Tongue (tissue), 2 donors: ENCODE data around the gene GPN1. TPM values are rescaled to one million over a fixed set of nuclear protein-coding genes. Genes with fewer than 3 reads are reported as not detected.
"Not testable (repeated sequence)": the region's sequence is repeated elsewhere in the genome, so short reads cannot be mapped to it uniquely, and the experiment has no call there.

Experiments used
- DNase-seq: peaks from one replicate; pipeline ENCODE4 v3.0.0-alpha.2; 2015
- total RNA-seq: library from RNA; depleted of rRNA; stranded (reverse); fragments of >200 nt; gene quantifications from one replicate; pipeline ENCODE4 v1.2.3, GENCODE V29; 2014

GPN1 gene
- 24.3 TPM for total RNA-seq

GRCh38 chr2:27628767-27629709, at the start of gene GPN1, which contains the start of gene CCDC121:
Gene GPN1 (plus strand): TSS chr2:27629050. CDS start chr2:27629059, 9 bp downstream.
Gene CCDC121 (minus strand): TSS chr2:27629012. CDS start chr2:27627799, 1,213 bp downstream.
- peak; percentile 92 for DNase-seq

GRCh38 chr2:27581417-27582128, 47.3 kb upstream of the GPN1 start:
- no peak for DNase-seq

DNA sequence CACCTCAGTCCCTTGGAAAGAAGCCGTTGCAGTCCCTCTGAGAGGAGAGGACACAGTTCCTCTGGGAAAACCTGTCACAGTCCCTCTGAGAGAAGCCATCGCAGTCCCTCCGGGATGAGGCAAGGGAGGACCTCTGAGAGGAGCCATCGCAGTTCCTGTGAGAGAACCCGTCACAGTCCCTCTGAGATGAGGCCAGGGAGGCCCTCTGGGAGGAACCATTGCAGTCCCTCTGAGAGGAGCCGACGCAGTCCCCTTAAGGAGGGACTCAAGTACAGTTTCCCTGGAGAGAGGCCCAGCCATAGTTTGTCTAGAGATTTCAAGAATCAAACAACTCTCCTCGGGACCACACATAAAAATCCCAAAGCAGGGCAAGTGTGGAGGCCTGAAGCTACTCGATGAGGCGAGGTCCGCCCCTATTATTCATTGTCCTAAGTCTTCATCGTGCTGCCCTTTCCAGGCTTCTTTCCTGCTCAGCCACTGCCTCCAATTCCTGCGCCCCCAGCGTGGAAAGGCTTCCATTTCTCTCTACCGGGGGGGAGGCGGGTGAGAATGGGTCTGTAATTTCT, 46.6 kb upstream of the GPN1 start:
- peak; percentile 1 for DNase-seq

DNA sequence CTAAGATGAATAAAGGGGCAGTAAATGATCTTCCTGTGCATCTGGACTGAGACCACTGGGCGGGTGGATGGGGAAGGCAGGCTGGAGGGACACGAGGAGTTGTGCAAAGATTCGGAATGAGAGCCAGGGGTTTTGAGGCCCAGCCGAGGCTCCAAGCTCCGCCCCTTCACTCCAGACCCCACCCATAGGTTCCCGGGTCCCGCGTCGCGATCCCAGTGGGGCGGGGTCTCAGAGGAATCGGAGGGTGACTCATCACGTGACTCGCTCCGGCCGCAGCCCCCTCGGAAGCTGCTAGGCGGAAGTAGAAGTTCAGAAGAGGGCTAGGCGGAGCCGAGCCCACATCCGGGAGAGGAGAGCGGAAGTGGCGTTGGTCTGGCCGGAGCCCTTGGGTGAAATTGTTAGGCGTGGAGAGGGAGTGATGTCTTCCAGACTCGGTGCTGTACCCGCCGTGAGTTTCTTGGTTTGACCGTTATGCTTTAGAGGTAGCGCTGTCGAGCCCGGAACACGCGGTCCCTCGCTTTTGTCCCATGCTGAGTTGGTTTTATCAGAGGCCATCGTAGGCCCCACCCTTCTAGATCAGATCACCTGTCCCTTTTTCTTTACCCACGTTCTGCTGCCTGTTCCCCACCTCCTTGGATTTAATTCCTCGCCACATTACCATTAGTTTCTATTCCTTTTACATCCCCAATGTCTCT, 46.0 kb upstream of the GPN1 start, which contains the start of gene ZNF512:
Gene ZNF512 (plus strand): TSS at position 348 of the 695 bp plus-strand sequence. CDS start 71 bp downstream, at position 419.
- DNase-seq = peak; percentile 95

- peak; percentile 18 for DNase-seq
Observed at GRCh38 chr2:27583390-27583915, 45.4 kb upstream of the GPN1 start.

- no peak for DNase-seq
Observed at GRCh38 chr2:27584597-27584996, 44.3 kb upstream of the GPN1 start.

DNA sequence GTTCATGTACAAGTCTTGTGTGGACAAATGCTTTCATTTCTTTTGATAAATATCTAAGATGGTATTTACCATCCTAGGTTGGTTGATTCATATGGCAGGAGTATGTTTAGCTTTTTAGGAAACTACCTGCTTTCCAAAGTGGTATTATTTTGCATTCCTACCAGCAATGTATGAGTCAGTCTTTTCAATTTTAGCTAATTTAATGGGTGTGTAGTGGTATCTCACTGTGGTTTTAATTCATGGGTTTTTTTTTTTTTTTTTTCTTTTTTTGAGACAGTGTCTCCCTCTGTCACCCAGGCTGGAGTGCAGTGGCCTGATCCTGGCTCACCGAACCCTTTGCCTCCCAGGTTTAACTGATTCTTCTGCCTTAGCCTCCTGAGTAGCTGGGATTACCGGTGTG, 41.8 kb upstream of the GPN1 start:
- DNase-seq = no peak

DNA sequence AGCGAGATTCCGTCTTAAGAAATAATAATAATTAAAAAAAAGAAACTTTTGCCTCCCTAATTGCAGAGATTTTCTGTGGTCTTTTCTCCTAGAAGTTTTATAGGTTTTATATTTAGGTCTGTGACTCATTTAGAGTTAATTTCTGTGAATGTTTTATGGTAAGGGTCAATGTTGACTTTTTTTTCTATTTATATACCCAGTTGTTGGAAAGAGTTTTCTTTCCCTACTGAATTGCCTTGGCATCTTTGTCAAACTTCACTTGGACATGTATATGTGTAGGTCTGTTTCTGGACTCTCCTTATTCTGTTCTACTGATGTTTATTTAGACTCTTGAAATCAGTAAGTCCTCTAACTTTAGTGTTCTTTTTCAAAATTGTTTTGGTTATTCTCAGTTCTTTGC, 40.5 kb upstream of the GPN1 start:
- no peak for DNase-seq

GRCh38 chr2:27591745-27592144, 37.1 kb upstream of the GPN1 start:
- no peak for DNase-seq

DNA sequence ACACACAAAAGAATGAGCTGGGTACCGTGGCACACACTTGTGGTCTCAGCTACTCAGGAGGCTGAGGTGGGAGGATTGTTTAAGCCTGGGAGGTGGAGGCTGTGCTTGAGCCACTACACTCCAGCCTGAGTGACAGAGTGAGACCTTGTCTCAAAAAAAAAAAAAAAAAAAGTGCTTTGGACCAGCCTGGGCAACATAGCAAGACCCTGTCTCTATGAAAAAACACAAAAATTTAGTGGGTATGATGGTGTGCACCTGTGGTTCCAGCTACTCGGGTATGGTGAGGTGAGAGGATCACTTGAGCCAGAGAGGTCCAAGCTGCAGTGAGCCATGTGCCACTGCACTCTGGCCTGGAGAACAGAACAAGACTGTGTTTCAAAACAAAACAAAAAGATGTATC, 35.6 kb upstream of the GPN1 start:
- no peak for DNase-seq

GRCh38 chr2:27594020-27594703, 34.7 kb upstream of the GPN1 start:
- DNase-seq = not testable (repeated sequence)

DNA sequence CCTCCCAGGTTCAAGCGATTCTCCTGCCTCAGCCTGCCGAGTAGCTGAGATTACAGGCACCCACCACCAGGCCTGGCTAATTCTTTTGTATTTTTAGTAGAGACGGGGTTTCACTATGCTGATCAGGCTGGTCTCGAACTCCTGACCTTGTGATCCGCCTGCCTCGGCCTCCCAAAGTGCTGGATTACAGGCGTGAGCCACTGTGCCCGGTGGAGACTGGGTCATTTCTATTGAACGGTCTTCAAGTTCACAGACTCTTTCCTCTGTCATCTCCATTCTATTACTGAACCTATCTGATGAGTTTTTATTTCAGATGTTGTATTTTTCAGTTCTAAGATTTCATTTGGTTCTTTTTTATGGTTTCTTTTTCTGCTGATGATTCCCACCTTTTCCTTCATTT, 33.4 kb upstream of the GPN1 start:
- not testable (repeated sequence) for DNase-seq

DNA sequence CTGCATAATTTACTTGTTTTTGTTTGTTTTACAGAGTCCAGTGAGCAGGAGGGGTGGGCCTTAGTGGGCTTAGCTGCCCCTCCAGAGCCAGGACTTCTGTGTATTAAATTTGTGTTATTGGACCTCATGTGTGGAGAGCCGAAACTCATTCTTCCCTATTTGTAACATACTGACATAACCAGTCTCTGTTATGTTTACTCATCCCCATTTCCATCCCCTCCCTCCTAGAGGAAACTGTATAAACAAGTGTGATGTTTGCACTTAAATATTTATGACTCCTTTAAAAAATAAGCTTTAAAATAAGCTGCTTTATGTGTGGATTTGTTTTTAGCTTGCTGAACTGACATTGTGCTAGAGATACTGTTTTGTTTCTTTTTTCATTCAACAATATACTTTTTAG, 32.2 kb upstream of the GPN1 start:
- no peak for DNase-seq

DNA sequence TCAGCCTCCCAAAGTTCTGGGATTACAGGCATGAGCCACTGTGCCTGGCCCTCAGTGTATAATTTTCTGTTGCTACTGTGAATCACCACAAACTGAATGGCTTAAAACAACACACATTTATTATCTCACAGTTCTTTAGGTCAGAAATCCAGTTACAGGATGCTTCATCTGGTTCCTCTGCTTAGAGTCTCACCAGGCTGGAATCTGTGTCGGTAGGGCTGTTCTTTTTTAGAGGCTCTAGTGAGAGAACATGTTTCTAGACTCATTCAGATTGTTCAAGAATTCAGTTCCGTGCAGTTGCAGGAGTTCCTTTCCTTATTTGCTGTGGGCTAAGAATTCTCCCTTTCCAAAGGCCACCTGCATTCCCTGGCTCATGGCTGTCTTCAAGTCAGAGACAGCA, 22.2 kb upstream of the GPN1 start:
- DNase-seq = no peak

GRCh38 chr2:27613985-27614384, 14.9 kb upstream of the GPN1 start:
- DNase-seq = no peak

- no peak for DNase-seq
Observed at GRCh38 chr2:27615316-27615715, 13.5 kb upstream of the GPN1 start.

DNA sequence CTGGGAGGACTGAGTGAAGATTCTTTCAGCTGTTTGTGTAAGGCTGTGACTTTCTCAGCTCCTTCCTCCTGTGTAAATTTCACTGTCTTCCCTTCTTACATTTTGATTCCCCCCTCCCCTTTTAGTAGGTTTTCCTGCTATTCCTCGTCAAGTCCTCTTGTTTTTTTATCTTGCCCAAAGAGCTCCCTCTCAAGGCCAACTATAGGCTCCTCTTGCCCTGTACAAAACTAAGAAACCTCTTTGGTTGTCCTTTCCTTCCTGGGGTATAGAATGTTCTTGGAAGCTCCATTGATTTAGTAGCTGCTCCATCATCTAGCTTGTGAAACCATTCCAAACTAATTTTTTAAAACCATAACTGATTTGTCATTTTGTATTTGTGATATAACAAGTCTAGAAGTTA, 7.3 kb upstream of the GPN1 start:
- DNase-seq = no peak

- DNase-seq = no peak
Observed at GRCh38 chr2:27622921-27623384, 5.9 kb upstream of the GPN1 start.

- DNase-seq = no peak
Observed at GRCh38 chr2:27624943-27625342, 3.9 kb upstream of the GPN1 start.

- not testable (repeated sequence) for DNase-seq
Observed at GRCh38 chr2:27626323-27626722, 2.5 kb upstream of the GPN1 start.

DNA sequence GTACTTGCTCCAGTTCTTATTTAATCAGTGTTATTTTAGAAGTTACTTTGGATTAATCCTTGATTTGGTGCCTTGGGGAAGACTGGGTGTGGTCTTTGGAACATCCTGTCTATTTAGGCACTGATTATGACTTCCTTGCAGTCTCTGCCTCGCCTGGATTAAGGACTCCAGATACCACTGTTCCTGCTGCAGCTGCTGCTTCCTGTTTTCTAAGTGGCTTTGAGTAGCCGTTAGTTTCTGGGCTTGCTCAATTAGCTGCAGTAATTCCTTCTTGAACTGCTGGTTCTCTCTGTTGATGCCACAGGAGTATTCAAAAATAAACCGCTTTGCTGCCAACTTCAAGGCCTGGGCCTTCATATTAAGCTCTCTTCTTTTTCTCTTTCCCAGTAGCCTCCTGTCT, 1.9 kb upstream of the GPN1 start:
- DNase-seq = peak; percentile 13
